ENCODE measurements around the gene TARS3.

GRCh38 chr15:101707983-101708382 is 16.3 kb downstream of the TARS3 start:
- TF ChIP-seq CTCF (conservative IDR thresholded peaks at IDR 0.05) (no peak), ZFX (IDR thresholded peaks at IDR 0.05) (no peak)

Measured in C4-2B (cell line).